GM18907 (cell line): ENCODE data around the gene CABP1.

ENCODE experiments used
- ATAC-seq: cut with Tn5 transposase; IDR thresholded peaks from one replicate; pipeline ENCODE4 v1.9.1; 2021; ENCODE audit warnings: mild to moderate bottlenecking, moderate library complexity; ENCODE audit not compliant: unreplicated experiment

CABP1 gene

DNA sequence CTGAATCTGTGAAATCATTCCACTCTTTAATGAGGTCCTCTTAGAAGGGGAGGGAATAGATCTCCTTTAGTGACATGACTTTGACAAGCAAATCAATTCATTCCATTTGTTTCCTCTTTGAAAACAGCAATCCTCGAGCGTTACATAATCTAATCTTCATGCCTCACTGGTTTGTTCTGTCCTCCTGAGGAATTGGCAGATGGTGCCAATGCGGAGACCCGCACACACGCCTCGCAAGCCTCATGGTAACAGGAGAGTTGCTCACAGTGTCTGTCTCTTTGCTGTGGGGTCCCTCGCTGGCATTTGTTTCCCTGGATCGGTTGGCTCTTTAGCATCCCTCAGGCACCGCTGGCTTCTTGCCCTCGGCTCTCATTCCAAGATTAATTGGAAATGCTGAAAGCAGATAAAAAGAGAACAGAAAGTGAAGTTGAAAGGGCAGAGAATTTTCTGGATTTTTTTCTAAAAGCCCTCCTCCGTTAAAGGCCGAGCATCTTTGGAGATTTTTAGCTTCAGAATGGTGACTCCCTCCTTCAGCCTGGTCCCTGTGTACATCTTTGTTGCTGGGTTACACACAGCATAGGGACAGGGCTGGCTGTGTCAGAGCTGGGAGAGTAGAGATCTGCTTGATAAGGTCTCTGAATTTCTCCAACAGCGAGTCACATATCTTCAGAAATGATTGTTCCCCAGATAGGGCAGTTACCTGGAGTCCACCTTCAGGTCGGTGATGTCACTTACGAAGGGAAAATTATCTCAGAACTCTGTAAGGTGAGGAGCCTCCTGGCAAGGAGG is 10.1 kb upstream of the CABP1 start:
- ATAC-seq: no peak

- ATAC-seq: no peak
These were observed 9.3 kb upstream of the CABP1 start for GRCh38 chr12:120631097-120631496.

DNA sequence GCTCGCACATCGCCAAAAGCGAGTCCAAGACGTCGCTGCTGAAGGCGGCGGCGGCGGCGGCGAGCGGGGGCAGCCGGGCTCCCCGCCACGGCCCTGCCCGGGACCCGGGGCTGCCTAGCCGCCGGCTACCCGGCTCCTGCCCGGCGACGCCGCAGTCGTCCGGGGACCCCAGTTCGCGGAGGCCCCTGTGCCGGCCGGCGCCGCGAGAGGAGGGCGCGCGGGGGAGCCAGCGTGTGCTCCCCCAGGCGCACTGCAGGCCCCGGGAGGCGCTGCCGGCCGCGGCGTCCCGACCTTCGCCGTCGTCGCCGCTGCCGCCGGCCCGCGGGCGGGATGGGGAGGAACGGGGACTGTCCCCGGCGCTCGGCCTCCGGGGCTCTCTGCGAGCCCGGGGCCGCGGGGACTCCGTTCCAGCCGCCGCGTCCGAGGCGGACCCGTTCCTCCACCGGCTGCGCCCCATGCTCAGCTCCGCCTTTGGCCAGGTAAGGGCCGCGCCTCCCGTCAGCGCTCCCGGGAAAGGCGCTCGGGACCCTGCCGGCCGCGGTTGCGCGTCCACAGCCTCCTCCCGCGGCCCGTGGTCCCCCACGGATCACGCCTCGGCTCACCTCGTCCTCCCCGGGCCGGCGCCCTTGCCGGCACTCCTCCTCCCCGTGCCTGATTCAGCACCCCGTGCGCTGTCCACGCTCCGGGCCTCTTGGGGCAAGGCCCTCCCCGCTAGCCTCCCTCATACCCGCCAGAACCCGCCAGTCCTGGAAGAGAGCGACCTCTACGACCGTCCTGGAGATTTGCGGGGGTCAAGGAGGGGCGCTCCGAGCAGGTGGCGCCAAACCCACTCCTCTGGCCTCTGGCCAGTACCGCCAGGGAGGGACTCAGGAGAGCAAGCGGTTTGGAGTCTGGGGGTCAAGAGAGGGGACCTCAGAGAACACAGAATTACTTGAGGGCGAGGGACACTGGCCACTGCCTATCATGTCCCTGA is 721 bp downstream of the CABP1 start:
- peak; percentile 37 for ATAC-seq

- no peak for ATAC-seq
These were observed 1.7 kb downstream of the CABP1 start for GRCh38 chr12:120642121-120642520.

GRCh38 chr12:120642826-120643225 is 2.4 kb downstream of the CABP1 start:
- ATAC-seq: no peak

DNA sequence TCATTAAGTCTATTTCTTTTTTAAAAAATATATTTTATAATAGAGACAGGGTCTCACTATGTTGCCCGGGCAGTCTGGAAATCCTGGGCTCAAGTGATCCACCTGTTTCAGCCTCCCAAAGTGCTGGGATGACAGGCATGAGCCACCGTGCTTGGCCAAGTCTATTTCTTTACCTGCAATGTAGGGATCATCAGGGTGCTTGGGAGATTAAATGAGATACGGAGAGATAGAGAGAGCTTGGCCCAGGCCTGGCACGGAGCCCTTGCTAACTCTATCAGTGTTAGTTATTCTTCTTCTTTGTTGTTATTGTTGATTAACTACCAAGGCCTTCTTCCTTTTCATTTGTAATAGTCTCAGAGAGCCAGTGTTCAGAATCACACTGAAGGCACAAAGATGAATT is 3.1 kb downstream of the CABP1 start:
- no peak for ATAC-seq

DNA sequence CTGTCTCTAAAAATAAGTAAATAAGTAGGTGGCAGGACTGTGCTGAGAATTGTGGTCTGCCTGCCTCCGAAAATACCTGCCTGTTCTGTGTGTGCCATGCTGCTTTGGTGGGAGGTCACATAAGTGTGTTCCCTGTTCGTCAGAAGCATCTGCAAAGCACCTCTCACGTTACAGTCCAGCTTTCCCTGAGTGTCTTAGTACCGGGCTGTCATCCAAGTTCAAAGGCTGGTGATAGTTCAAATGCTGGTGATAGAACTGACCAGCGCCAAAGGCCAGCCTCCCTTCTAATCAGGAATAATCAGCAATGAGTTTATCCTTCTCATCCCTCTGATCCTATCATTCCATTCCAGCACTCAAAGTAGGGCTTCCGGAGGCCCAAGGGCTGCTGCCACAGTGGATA is 5.6 kb downstream of the CABP1 start:
- ATAC-seq: no peak

GRCh38 chr12:120647375-120647755 is 6.9 kb downstream of the CABP1 start:
- ATAC-seq: no peak

DNA sequence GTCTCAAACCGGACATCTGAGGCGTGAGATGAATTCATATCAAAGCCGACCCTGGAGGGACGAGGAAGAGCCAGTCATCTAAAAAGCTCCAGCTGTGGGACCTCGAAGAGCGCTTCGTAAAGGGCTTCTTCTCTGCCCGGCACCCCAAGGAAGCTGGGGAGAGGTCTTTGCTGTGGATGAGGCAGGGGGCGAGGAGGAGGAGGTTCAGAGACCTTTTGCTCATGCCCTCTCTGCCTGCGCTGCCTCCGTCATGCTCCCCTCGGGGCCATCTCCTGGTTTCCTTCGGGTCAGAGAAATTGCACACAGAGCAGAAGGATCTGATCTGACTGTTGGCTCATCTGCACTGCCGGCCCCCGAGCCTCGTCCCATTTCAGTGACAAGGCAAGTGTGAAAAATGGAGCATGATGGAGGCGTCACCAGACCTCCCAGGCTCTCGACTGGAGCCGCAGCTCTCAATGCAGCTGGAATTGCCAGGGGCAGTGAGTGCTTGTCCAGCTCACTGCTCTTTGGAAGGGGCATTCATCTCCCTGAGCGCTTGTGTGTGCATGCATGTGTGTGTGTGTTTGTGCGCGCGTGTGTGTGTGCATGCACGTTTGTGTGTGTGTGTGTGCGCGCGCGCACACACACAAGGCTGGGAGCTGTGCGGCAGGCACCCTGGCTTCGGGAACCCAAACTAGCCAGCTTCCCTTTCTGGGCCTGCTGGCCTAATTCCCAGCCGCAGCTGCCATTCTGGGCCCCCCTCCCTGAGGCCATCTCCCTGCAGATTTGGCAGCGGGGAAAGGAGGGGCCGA is 9.2 kb downstream of the CABP1 start:
- ATAC-seq: no peak

GRCh38 chr12:120650233-120650690 is 9.8 kb downstream of the CABP1 start:
- ATAC-seq: no peak

GRCh38 chr12:120651821-120652220 is 11.4 kb downstream of the CABP1 start:
- ATAC-seq: no peak

DNA sequence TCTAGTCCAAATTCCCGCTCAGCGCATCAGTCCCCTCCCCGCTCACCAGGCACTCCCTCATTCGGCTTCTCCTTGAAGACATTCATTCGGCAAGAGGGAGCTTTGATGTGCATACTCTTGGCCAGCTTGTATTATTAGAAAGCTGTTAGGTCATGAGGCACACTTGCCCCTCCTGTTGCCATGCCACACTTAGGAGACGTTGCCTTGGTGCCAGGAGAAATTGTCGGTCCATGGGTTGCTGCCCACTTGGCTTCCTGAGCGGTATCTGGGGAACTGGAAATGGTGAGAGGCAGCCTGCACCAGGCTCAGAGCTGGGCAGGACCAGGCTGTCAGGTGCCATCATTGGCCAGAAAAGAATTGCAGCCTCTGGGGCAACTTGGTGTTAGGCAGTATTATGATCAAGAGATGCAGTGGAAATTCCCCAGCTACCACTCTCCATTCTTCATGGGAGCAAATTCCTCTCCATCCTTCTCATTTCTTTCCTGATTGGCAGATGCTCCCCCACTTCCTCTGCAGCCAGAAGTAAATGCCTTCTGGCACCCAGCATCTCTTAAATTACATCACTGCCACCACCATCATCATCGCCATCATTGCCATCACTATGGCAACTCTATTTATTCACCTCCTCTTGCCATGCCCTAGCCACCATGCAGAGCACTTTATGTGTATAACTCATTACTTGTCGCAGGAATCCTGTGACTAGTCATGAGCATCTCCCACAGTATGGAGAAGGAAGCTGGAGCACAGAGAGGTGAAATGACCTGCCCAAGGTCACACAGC is 12.4 kb downstream of the CABP1 start:
- ATAC-seq: no peak

GRCh38 chr12:120653611-120654010 is 13.2 kb downstream of the CABP1 start:
- no peak for ATAC-seq

GRCh38 chr12:120654656-120655055 is 14.2 kb downstream of the CABP1 start:
- ATAC-seq: no peak

DNA sequence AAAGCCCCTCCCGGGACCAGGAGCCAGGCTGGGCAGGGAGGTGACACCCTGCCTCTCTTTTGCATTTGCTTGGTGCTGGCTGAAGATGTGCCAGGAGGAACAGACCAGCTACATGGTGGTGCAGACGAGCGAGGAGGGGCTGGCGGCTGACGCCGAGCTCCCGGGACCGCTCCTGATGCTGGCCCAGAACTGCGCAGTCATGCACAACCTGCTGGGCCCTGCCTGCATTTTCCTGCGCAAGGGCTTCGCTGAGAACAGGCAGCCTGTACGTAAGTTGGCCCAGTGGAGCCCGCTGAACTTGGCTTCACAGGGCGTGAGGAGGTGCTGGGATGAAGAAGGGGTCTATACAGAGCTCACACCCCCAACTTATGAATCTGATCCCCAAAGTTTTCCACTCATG is 15.6 kb downstream of the CABP1 start:
- ATAC-seq: no peak

- no peak for ATAC-seq
These were observed 18.1 kb downstream of the CABP1 start for GRCh38 chr12:120658286-120659150.

DNA sequence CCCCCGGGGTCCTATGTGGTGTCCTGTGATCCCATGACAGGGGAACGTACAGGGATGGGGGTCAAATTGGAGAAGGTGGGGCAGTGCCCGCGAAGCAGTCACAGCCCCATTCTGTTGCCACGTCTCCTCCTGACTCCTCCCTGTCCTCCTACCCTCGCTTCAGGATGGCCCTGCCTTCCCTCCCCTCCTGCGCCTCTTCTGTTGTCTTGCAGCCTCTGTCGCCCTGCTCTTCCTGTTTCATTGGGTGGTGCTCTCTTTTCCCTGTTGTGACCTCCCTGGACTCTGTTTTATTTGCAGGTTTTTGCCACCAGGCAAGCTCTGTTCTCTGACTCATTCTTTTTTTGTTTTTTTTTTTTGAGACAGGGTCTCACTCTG is 18.7 kb downstream of the CABP1 start:
- no peak for ATAC-seq

GRCh38 chr12:120661432-120661831 is 21.0 kb downstream of the CABP1 start:
- no peak for ATAC-seq

DNA sequence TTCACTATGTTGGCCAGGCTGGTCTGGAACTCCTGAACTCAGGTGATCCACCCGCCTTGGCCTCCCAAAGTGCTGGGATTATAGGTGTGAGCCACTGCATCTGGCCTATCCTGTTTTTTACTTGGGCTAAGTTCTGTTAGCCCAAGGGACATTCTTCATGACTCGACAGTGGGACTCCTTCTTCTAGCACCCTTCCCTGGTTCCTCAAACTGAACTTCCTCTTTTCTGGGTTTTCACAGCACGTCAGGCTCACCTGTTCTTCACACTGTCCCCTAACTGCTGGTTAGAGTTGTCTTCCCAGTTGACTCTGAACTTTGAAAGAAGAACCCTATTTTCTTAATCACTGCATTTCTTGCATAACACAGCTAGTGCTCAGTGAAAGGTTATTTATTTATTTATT is 22.5 kb downstream of the CABP1 start:
- ATAC-seq: peak; percentile 52
